SH-SY5Y (cell line): Measurements from ENCODE around the gene RIMS3.

ENCODE experiments used
- GATA2 ChIP-seq: IDR thresholded peaks from 2 replicates; pipeline ENCODE4 v1.6.1; 2011; ENCODE audit warnings: mild to moderate bottlenecking, low read depth, low read length
- GATA3 ChIP-seq: IDR thresholded peaks from 2 replicates; pipeline ENCODE4 v1.6.1; 2011; ENCODE audit warnings: low read depth, mild to moderate bottlenecking, low read length, moderate library complexity

Gene RIMS3

GRCh38 chr1:40699787-40700186 is 34.3 kb upstream of the RIMS3 start:
- TF ChIP-seq GATA3 = no peak
- TF ChIP-seq GATA2 = no peak

DNA sequence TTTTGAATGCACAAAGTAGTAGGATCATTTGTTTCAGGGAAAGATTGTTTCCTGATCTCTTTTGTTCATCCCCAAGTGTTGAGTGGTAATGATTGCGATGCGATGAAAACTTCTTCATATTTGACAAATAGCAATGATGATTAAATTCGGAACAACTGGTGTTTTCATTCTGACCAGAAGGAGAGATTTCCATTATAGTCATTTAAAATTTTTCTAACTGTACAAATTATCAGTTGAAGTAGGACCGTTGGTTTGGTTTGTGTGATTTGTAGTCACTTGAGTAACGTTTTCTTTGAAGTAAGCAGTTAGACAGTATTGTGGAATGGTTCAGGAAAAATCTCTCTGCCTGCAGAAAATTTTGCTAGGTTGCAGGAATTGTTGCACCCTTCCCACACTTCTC is 32.0 kb upstream of the RIMS3 start:
- TF ChIP-seq GATA3 (no peak), GATA2 (no peak)

- TF ChIP-seq GATA2 = no peak
Observed at GRCh38 chr1:40696294-40696693, 30.8 kb upstream of the RIMS3 start.

GRCh38 chr1:40694353-40694874 is 28.9 kb upstream of the RIMS3 start:
- TF ChIP-seq GATA3 = no peak
- no peak for TF ChIP-seq GATA2

DNA sequence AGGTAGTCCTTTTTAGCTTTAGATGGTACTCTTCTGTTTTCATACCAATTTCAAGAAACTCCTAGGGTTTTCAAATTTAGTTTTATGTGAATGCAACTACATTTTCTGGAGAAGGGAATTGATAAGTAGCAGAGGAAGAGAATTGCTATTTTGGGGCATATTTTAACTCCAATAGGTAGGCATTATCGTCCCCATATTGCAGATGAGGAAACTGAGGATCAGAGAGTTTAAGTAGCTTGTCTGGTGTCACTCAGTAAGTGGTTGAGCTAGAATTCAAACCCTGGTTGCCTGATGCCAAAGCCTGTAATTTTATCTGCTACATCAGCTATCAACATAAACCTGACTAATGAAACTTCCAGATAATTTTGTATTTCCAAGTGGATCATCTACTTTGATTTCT is 27.9 kb upstream of the RIMS3 start:
- TF ChIP-seq GATA2 (no peak), GATA3 (no peak)

GRCh38 chr1:40692429-40692895 is 27.0 kb upstream of the RIMS3 start:
- no peak for TF ChIP-seq GATA3
- TF ChIP-seq GATA2 = no peak

- TF ChIP-seq GATA3 = no peak
- TF ChIP-seq GATA2 = no peak; the same call in 1 of the 2 replicates
Observed at GRCh38 chr1:40691538-40692428, 26.3 kb upstream of the RIMS3 start, which contains the start of gene NFYC. TSS of gene NFYC (plus strand) at chr1:40691704. CDS start at chr1:40738844, 47,140 bp downstream.

GRCh38 chr1:40690771-40691537 is 25.5 kb upstream of the RIMS3 start:
- TF ChIP-seq GATA2 (no peak), GATA3 (no peak)

- TF ChIP-seq GATA2 = no peak
Observed at GRCh38 chr1:40689737-40690136, 24.3 kb upstream of the RIMS3 start.

GRCh38 chr1:40687661-40688060 is 22.2 kb upstream of the RIMS3 start:
- TF ChIP-seq GATA3 = no peak
- TF ChIP-seq GATA2 = no peak

GRCh38 chr1:40687059-40687458 is 21.6 kb upstream of the RIMS3 start:
- no peak for TF ChIP-seq GATA2
- TF ChIP-seq GATA3 = no peak

DNA sequence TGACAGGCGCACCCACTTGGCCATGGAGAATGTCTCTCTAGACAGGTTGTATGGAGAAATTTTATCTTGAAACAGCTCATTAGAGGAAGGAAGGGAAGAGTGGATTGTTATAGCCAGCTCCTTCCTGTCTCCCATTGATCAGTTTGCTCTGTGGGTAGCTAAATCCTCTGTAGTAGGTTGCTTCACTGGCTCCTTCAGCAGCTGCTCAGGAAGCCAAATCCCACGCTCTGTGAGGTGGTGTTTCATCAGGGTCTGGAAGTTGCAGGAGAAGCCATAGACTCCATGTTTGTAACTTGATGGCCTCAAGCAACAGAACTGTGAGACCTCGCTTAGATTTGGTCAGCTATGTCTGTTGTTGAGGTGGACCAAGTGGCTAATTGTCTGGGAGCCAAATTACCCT is 19.2 kb upstream of the RIMS3 start:
- TF ChIP-seq GATA3 (no peak), GATA2 (no peak)

- TF ChIP-seq GATA2 (no peak), GATA3 (no peak)
Observed at GRCh38 chr1:40679165-40679953, 13.9 kb upstream of the RIMS3 start.

GRCh38 chr1:40676501-40676900 is 11.0 kb upstream of the RIMS3 start:
- TF ChIP-seq GATA3 = no peak
- TF ChIP-seq GATA2 = no peak

DNA sequence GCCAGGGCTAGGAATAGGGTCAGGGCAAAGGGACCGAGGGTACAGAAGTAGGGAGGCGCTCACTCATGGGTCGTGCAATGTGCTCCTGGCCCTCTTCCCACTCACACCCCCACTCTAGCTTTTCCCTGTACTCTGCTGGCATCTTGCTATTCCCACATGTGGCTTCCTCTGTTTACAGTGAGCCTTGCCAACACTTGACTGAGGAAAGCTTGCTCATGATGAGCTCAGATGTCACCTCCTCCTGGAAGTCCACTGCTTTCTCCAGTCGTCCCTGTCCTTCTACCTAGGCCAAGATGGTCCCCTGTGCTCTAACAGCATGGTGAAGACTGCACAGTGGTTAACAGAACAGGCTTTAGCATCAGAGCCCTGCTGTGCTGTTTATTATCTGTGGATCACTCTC is 8.0 kb upstream of the RIMS3 start:
- TF ChIP-seq GATA2 = no peak
- TF ChIP-seq GATA3 = no peak
